ENCODE results near the gene PRIM2. TPM values are rescaled to one million over a fixed set of nuclear protein-coding genes. Genes with fewer than 3 reads are reported as not detected.
"Not testable (repeated sequence)": the region's sequence is repeated elsewhere in the genome, so short reads cannot be mapped to it uniquely, and the experiment has no call there.

PRIM2 gene
- total RNA-seq, 1 experiment from 2014 or later, result 30.7 TPM

- Histone ChIP-seq H3K27ac (ENCODE audit: low read length) (no peak overlapping the region), H3K36me3 (ENCODE audit: control insufficient read depth, insufficient read depth, low read length) (no peaks in the 10 kb centered on the region), H3K4me1 (ENCODE audit: control insufficient read depth, insufficient read depth, low read length) (peaks cover 29% of the 10 kb centered on the region), H3K4me3 (ENCODE audit: low read depth in 2 of 2, low read length in 2 of 2) (no peak overlapping the region), H3K9me3 (ENCODE audit: control insufficient read depth, insufficient read depth, low read depth, low read length) (no peaks in the 10 kb centered on the region), H3K27me3 (ENCODE audit: control insufficient read depth, insufficient read depth, low read length) (no peaks in the 10 kb centered on the region)
- intact Hi-C loops (cut with micrococcal nuclease; ENCODE audit: unreplicated experiment) (no loop called here), in situ Hi-C loops (cut with HindIII; ENCODE audit: low pct_unique_long_range_greater_than_20kb, low sequenced_read_pairs) (no loop called here)
- ATAC-seq (no peak), DNase-seq (ENCODE audit: low read depth, low spot score) (no peak)
- no peak for TF ChIP-seq POLR2AphosphoS5 (IDR thresholded peaks at IDR 0.05; ENCODE audit: low read depth, low read length)
- no peak for TF ChIP-seq CTCF (IDR thresholded peaks at IDR 0.05)
- no peak for TF ChIP-seq REST (IDR thresholded peaks at IDR 0.05; ENCODE audit: insufficient read depth in 1 of 2, low read depth in 2 of 2, low read length in 1 of 2)
- TF ChIP-seq TCF7L2 (IDR thresholded peaks at IDR 0.05; ENCODE audit: low read depth, low read length), result no peak
- no peak for TF ChIP-seq SIN3A (IDR thresholded peaks at IDR 0.05; ENCODE audit: borderline replicate concordance, insufficient read depth, low read depth, low read length)
- CTCF ChIA-PET, result no interaction called here
- no TSS peak for BruUV-seq (replicated peaks)
- POLR2A ChIA-PET, result no interaction called here
These were observed 6.6 kb upstream of the PRIM2 start for GRCh38 chr6:57310817-57311157.

GRCh38 chr6:57311300-57312003 is 6.0 kb upstream of the PRIM2 start:
- H3K27ac ChIP-seq (ENCODE audit: low read length); H3K9me3 ChIP-seq (ENCODE audit: control insufficient read depth, insufficient read depth, low read depth, low read length); H3K36me3 ChIP-seq (ENCODE audit: control insufficient read depth, insufficient read depth, low read length); BruUV-seq (replicated peaks); ATAC-seq; in situ Hi-C loops (cut with HindIII; ENCODE audit: low pct_unique_long_range_greater_than_20kb, low sequenced_read_pairs); H3K27me3 ChIP-seq (ENCODE audit: control insufficient read depth, insufficient read depth, low read length); intact Hi-C loops (cut with micrococcal nuclease; ENCODE audit: unreplicated experiment); CTCF ChIA-PET; H3K4me3 ChIP-seq (ENCODE audit: low read depth in 2 of 2, low read length in 2 of 2); DNase-seq (ENCODE audit: low read depth, low spot score); POLR2A ChIA-PET: not testable (repeated sequence)
- peaks cover 35% of the 10 kb centered on the region for H3K4me1 ChIP-seq (ENCODE audit: control insufficient read depth, insufficient read depth, low read length)

GRCh38 chr6:57312004-57312345 is 5.5 kb upstream of the PRIM2 start:
- ATAC-seq (no peak), DNase-seq (ENCODE audit: low read depth, low spot score) (no peak)
- Histone ChIP-seq H3K4me1 (ENCODE audit: control insufficient read depth, insufficient read depth, low read length) (peaks cover 35% of the 10 kb centered on the region), H3K27me3 (ENCODE audit: control insufficient read depth, insufficient read depth, low read length) (no peaks in the 10 kb centered on the region), H3K9me3 (ENCODE audit: control insufficient read depth, insufficient read depth, low read depth, low read length) (no peaks in the 10 kb centered on the region), H3K36me3 (ENCODE audit: control insufficient read depth, insufficient read depth, low read length) (no peaks in the 10 kb centered on the region), H3K27ac (ENCODE audit: low read length) (no peak overlapping the region), H3K4me3 (ENCODE audit: low read depth in 2 of 2, low read length in 2 of 2) (no peak overlapping the region)
- BruUV-seq (replicated peaks), result no TSS peak
- TF ChIP-seq SIN3A (IDR thresholded peaks at IDR 0.05; ENCODE audit: borderline replicate concordance, insufficient read depth, low read depth, low read length) (no peak), TCF7L2 (IDR thresholded peaks at IDR 0.05; ENCODE audit: low read depth, low read length) (no peak), POLR2AphosphoS5 (IDR thresholded peaks at IDR 0.05; ENCODE audit: low read depth, low read length) (no peak), CTCF (IDR thresholded peaks at IDR 0.05) (no peak), REST (IDR thresholded peaks at IDR 0.05; ENCODE audit: insufficient read depth in 1 of 2, low read depth in 2 of 2, low read length in 1 of 2) (no peak)
- in situ Hi-C loops (cut with HindIII; ENCODE audit: low pct_unique_long_range_greater_than_20kb, low sequenced_read_pairs), result no loop called here
- intact Hi-C loops (cut with micrococcal nuclease; ENCODE audit: unreplicated experiment), result no loop called here
- ChIA-PET POLR2A (no interaction called here), CTCF (no interaction called here)

All from Panc1 (cell line).